ENCODE measurements around the gene CD180.

DNA sequence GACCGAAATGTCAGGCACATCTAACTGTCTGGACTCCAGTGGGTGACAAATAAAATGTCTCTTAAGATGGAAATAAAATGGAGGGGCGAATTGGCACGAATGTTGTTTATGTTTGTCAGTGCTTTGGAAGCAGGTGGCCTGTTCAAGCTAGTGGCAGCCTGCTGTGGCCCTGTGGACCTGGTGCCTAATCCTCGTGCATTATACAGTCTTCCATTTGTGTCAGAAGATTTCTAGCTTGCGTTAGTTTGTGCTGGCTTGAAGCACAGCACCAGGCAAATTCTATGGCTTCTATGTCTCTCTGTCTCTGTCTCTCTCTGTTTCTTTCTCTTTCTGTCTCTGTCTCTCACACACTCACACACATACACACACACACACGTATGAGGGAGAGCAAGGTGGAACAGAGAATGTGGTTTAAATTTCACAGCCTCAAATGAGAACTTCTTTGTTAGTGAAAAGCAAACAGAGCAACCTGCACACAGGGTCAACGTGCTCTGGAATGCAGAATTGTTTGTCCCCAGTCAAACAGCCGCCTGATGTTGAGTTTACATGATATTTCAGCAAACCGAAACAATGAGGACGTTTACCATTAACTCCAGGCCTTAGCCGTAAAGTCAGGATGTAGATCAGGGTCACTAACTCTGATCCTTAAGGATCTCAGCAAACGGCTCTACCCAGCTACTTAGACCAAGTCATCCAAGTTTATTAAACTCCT lies 39.0 kb upstream of the CD180 start:
- TF ChIP-seq SIN3A (IDR thresholded peaks at IDR 0.05; ENCODE audit: borderline replicate concordance, insufficient read depth, low read length) = no peak
- TF ChIP-seq TAF1 (IDR thresholded peaks at IDR 0.05; ENCODE audit: borderline replicate concordance, insufficient read depth, low read length) = no peak
- no peak for TF ChIP-seq POLR2AphosphoS5 (IDR thresholded peaks at IDR 0.05; ENCODE audit: low read depth, low read length)
- TF ChIP-seq, protein P1, sequence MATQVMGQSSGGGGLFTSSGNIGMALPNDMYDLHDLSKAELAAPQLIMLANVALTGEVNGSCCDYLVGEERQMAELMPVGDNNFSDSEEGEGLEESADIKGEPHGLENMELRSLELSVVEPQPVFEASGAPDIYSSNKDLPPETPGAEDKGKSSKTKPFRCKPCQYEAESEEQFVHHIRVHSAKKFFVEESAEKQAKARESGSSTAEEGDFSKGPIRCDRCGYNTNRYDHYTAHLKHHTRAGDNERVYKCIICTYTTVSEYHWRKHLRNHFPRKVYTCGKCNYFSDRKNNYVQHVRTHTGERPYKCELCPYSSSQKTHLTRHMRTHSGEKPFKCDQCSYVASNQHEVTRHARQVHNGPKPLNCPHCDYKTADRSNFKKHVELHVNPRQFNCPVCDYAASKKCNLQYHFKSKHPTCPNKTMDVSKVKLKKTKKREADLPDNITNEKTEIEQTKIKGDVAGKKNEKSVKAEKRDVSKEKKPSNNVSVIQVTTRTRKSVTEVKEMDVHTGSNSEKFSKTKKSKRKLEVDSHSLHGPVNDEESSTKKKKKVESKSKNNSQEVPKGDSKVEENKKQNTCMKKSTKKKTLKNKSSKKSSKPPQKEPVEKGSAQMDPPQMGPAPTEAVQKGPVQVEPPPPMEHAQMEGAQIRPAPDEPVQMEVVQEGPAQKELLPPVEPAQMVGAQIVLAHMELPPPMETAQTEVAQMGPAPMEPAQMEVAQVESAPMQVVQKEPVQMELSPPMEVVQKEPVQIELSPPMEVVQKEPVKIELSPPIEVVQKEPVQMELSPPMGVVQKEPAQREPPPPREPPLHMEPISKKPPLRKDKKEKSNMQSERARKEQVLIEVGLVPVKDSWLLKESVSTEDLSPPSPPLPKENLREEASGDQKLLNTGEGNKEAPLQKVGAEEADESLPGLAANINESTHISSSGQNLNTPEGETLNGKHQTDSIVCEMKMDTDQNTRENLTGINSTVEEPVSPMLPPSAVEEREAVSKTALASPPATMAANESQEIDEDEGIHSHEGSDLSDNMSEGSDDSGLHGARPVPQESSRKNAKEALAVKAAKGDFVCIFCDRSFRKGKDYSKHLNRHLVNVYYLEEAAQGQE (IDR thresholded peaks at IDR 0.05; ENCODE audit: insufficient read depth in 1 of 2, low read depth in 2 of 2, low read length in 2 of 2) = no peak
- TF ChIP-seq FOXP2 (optimal IDR thresholded peaks at IDR 0.05; ENCODE audit: borderline replicate concordance, extremely low read depth, extremely low read length, insufficient read depth) = no peak
